Measurements from ENCODE around the gene ARID1B. TPM values are rescaled to one million over a fixed set of nuclear protein-coding genes. Genes with fewer than 3 reads are reported as not detected.
"Not testable (repeated sequence)": the region's sequence is repeated elsewhere in the genome, so short reads cannot be mapped to it uniquely, and the experiment has no call there.

ARID1B gene
- total RNA-seq, 2 donors from 2014 or later, result 69.0 to 85.4 TPM

GRCh38 chr6:157035546-157035945, 258.4 kb downstream of the ARID1B start:
- DNase-seq (no peak), ATAC-seq (no peak)
- intact Hi-C loops (cut with DNase I, micrococcal nuclease), result loop anchor here in 1 of 2 donors (10.0 kb wide), 2 partner anchors 149 to 471 kb away; no protein-coding TSS in a partner anchor

DNA sequence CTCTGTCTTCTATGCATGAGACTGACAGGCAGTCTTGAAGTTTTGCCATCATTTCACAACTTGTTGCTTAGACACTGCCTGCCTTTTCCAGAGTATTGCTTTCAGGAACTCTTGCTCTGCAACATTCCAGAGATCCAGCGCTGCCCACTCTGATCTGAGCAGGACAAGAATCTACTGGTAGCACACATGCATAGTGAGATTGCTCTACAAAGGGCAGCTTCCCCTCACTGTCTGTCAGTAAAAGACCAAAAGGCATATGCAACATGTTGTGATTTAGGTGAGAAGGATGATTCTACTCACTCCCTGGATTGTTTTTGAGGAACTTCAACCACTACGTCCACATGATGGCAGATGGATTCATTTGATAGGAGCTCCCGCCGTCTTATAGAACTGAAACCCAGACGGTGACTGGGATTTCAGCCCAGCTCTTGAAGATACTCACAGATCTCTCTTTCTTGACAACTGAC, 259.1 kb downstream of the ARID1B start:
- ATAC-seq, result no peak
- intact Hi-C loops (cut with DNase I, micrococcal nuclease), result loop anchor here in 1 of 2 donors (10.0 kb wide), 2 partner anchors 149 to 471 kb away; no protein-coding TSS in a partner anchor
- DNase-seq, result no peak

DNA sequence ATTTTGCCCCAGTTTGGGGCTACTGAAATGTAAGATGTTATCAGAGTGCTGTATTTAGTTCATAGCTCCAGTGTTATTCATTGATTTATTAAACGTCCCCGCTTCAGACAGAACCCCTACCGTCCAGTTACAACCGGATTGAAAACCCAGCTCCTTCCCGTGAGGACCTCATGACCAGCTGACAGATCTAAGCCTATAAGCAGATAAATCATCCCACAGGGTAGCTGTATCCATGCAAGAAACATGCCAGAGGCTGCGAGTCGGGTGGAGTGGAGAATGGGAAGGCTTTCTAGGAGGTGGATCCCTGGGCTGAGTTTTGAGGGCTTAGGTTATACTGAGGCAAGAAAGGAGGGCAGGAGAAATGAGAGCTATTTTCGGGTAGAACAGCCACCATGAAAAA, 260.0 kb downstream of the ARID1B start:
- intact Hi-C loops (cut with DNase I, micrococcal nuclease), result loop anchor here in 1 of 2 donors (10.0 kb wide), 2 partner anchors 148 to 472 kb away; no protein-coding TSS in a partner anchor
- DNase-seq (no peak), ATAC-seq (no peak)

GRCh38 chr6:157038610-157039009, 261.4 kb downstream of the ARID1B start:
- intact Hi-C loops (cut with DNase I, micrococcal nuclease), result loop anchor here in 1 of 2 donors (10.0 kb wide), 2 partner anchors 146 to 474 kb away; no protein-coding TSS in a partner anchor
- DNase-seq (no peak), ATAC-seq (no peak)

DNA sequence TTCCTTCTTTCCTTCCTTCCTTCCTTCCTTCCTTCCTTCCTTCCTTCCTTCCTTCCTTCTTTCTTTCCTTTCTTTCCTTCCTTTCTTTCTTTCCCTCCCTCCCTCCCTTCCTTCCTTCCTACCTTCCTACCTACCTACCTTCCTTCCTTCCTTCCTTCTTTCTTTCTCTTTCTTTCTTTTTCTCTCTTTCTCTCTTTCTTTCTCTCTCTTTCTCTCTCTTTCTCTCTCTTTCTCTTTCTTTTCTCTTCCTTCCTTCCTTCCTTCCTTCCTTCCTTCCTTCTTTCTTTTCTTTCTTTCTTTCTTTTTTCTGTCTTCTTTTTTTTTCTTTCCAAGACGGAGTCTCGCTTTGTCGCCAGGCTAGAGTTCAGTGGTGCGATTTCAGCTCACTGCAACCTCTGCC, 262.5 kb downstream of the ARID1B start:
- intact Hi-C loops (cut with DNase I, micrococcal nuclease), result loop anchor here in 1 of 2 donors (10.0 kb wide), 2 partner anchors 145 to 475 kb away; no protein-coding TSS in a partner anchor
- ATAC-seq, result not testable (repeated sequence)

GRCh38 chr6:157040191-157040590, 263.0 kb downstream of the ARID1B start:
- ATAC-seq (no peak), DNase-seq (no peak)
- intact Hi-C loops (cut with DNase I, micrococcal nuclease), result no loop called here

More for the DNA sequence above, 262.5 kb downstream of the ARID1B start:
- DNase-seq, result not testable (repeated sequence)

DNA sequence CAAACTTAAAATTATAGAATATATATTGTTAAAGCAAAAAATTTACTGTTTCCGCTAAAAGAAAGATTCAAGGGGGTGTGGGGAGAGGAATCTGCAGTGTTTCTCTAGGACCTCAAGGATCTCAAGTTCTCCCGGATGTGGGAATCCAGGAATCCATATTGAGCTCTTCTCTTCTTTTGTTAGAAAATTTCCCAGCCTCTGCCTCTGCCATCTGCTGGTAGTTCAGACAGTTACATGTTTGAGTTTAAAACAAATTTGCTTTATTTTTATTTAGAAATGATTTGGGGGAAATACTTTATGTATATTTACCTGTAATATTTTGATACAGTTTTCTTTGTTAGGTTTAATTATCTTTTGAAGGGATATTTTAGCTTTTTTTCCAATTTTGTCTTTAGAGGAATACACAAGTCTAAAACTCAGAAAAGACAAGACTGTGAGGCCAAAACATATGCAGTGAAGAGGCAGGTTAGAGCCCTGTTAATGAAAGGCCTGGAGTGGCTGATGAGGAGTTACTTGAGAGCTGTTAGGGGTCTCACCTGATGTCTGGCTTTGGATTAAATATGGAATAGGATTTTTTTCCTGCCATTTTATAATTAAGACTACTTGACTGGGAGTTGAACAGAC, 268.8 kb downstream of the ARID1B start:
- DNase-seq (no peak), ATAC-seq (peak; percentile 58)
- intact Hi-C loops (cut with DNase I, micrococcal nuclease), result no loop called here

DNA sequence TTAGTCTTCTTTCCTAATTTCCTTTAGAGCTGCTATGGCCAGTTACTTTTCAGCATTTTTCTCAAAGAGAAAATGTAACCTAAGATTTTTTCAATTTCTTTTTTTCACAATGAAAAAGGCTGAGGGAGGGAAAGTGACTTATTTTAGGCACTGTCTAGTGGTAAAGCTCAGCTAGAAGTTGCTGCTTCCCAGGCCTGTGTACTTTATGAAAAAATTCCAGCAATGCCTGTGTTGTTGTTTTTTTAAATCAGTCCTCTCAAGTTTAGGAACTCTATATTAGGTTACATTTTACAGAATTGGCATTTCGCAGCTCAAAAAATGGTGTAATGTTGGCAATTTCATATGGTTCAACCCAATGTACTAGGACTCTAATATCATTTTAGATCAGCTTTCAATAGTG, 269.6 kb downstream of the ARID1B start:
- intact Hi-C loops (cut with DNase I, micrococcal nuclease), result no loop called here
- ATAC-seq (no peak), DNase-seq (no peak)

GRCh38 chr6:157047328-157047727, 270.1 kb downstream of the ARID1B start:
- intact Hi-C loops (cut with DNase I, micrococcal nuclease), result no loop called here

DNA sequence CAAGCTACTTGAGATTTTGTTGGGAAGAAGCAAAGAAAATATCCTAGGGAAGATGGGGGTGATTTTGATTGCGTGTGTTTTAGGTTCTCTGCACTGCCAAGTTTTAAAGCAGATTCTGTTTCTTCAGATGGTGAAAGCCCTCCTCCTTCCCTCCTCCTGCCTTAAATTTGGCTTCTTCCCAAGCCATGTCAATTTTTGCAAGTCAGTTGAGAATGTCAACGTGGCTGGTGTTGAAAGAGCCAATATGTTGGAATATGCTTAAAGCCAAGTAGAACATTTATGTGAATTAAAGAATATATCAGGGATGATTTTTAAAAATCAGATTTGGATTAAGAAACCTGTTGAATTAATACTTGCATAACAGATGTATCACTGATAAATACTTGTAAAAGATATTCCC, 270.8 kb downstream of the ARID1B start:
- DNase-seq (no peak), ATAC-seq (no peak)
- intact Hi-C loops (cut with DNase I, micrococcal nuclease), result no loop called here

More at GRCh38 chr6:157047328-157047727, 270.1 kb downstream of the ARID1B start:
- DNase-seq (no peak), ATAC-seq (no peak)

DNA sequence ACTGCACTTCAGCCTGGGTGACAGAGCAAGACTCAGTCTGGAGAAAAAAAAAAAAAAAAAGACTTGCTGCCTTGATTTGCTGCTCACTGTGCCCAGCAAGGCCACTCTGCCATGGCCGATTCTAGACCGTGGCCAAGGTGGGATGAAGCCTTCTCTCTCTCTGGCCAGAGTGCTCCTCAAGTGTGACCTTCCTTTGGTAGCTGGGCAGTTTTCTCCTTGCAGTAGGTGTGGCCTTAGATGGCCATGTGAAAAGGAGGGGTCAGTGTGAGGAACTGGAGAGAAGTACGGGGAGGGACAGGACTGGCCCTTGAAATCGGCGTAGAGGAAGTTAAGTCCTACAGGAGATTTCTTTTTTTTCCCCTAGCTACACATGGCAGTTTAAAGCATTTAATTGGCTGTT, 272.0 kb downstream of the ARID1B start:
- DNase-seq, result no peak
- peak; percentile 30 for ATAC-seq
- intact Hi-C loops (cut with DNase I, micrococcal nuclease), result no loop called here

- peak; percentile 40 for ATAC-seq
- intact Hi-C loops (cut with DNase I, micrococcal nuclease), result no loop called here
- DNase-seq, result no peak
Measured at GRCh38 chr6:157050537-157051265, 273.5 kb downstream of the ARID1B start.

DNA sequence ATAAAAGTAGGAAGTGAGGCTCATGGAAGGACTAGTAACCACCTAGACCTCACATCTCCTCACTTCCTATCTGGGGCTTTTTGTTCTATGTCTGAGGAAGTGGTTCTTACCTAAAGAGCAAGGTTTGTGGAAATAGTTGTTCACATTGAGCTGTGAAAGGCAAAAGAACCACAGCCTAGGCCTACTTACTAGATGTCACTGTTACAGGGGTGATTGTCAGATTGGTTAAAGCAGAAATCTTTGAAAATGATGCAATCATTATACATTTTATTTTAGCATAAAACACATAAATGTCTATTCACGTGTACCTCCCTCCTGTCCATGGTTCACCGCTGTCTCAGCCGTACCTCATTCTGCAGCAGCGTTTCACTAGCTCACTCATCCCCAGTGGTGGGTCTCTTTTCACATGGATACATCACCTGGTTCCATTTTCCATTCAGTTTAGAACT, 277.4 kb downstream of the ARID1B start:
- peak; percentile 16 for ATAC-seq
- no peak for DNase-seq
- intact Hi-C loops (cut with DNase I, micrococcal nuclease), result no loop called here

- ATAC-seq, result no peak
- no peak for DNase-seq
- intact Hi-C loops (cut with DNase I, micrococcal nuclease), result no loop called here
Measured at GRCh38 chr6:157055863-157056262, 278.7 kb downstream of the ARID1B start.

DNA sequence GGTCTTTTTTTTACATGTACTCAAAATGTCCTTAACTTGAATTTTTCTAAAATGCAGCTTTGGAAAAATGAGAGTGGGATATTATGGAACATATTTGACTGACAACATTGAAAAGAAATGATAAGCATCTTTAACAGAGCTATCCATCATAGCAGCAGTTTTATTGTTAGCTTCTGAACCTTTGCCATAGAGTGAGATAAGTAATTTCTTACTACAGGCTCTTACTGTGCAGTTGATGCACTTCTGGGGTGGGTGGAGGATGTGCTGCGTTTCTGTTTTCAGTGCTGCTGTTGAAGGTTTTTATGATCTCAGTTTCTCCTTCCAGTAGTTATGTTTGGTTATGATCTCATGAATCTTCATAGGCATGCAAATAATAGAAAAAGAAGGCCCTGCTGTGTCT, 279.1 kb downstream of the ARID1B start:
- DNase-seq (no peak), ATAC-seq (peak; percentile 63)
- intact Hi-C loops (cut with DNase I, micrococcal nuclease), result no loop called here

DNA sequence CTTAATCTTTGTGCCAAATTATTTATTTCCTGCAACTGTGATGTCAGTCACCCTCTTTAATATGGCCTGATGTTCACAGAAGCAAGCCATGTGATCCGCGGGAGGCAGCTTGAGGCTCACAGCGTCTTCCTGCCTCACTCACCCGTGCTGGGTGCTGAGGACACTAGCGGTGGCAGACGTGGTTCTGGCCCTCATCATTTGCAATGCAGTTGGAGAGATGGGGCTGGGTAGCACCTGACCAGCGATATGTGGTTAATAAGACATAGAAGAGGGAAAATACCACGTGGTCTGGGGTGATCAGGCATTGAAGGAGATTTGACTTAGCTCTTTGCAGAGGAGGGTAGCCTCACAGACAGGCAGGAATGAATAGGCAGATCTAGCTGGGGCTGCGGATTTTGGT, 281.4 kb downstream of the ARID1B start:
- no peak for DNase-seq
- intact Hi-C loops (cut with DNase I, micrococcal nuclease), result no loop called here
- no peak for ATAC-seq

GRCh38 chr6:157059781-157060180, 282.6 kb downstream of the ARID1B start:
- DNase-seq (no peak), ATAC-seq (no peak)
- intact Hi-C loops (cut with DNase I, micrococcal nuclease), result no loop called here

GRCh38 chr6:157060440-157060952, 283.3 kb downstream of the ARID1B start:
- DNase-seq (no peak), ATAC-seq (no peak)
- intact Hi-C loops (cut with DNase I, micrococcal nuclease), result no loop called here

GRCh38 chr6:157061770-157062594, 284.8 kb downstream of the ARID1B start:
- ATAC-seq (no peak), DNase-seq (no peak)
- intact Hi-C loops (cut with DNase I, micrococcal nuclease), result no loop called here
